Right cardiac atrium (tissue), 5 donors: ENCODE results near the gene AP5B1. TPM values are rescaled to one million over a fixed set of nuclear protein-coding genes. Genes with fewer than 3 reads are reported as not detected.

Source experiments
- ATAC-seq, 2 donors: fragments of 200-7000 bp; cut with Tn5 transposase; one replicate each; pipeline versions ENCODE4 v1.8.0 to v1.9.1; 2020; ENCODE audit warnings: moderate library complexity in 2 of 2, mild to moderate bottlenecking in 1 of 2
- DNase-seq, 3 donors: peaks; one replicate each; pipeline ENCODE4 v3.0.0-alpha.2; 2020
- H3K27ac ChIP-seq: one replicate; pipeline ENCODE4 v1.5.1; 2013; ENCODE audit warnings: mild to moderate bottlenecking, low read length, control low read depth, moderate library complexity
- H3K27me3 ChIP-seq: one replicate; pipeline ENCODE4 v1.6.1; 2013; ENCODE audit not compliant: control insufficient read depth, insufficient read depth
- H3K4me1 ChIP-seq: one replicate; pipeline ENCODE4 v1.6.1; 2013; ENCODE audit warnings: low read length; ENCODE audit not compliant: control insufficient read depth, insufficient read depth
- H3K4me3 ChIP-seq: one replicate; pipeline ENCODE4 v1.5.1; 2013; ENCODE audit warnings: low read length, control low read depth
- H3K9me3 ChIP-seq: one replicate; pipeline ENCODE4 v1.6.1; 2013; ENCODE audit warnings: low read length; ENCODE audit not compliant: control insufficient read depth
- WGBS: extraction: QIAGEN DNeasy Blood & Tissue Kit; methylation state at CpG from one replicate; pipeline ENCODE4 v1.1.7; 2013; 5-methylcytosine and 5-hydroxymethylcytosine counted together
- intact Hi-C, 4 donors: fragments of 100-400 bp; cut with DNase I; formaldehyde crosslinking; loops; one replicate each; pipeline versions ENCODE4 v1.11.0 to v1.14.0; 2022 to 2023
- polyA plus RNA-seq: library from polyadenylated mRNA; stranded (reverse); fragments of 200-250 nt; gene quantifications from one replicate; pipeline ENCODE4 v1.2.3, GENCODE V29; 2013
- total RNA-seq, 4 donors: library from RNA; stranded (reverse); fragmentation: NEBNext Ultra II Directional; extraction: Animal tissue kit (Norgen Biotek cat#: 25700); gene quantifications; one replicate each; pipeline ENCODE4 v1.2.1, GENCODE V29; 2021
- donor health status: healthy with polysubstance abuse.
- donor health status: DM: no; HTN: yes; CAD: no.
- donor health status: DM: no; HTN: no; CAD: no.
- donor health status: DM: no; HTN: yes; CAD: no; lungs with severe emphysema.
- donor health status: DM: yes; HTN: yes; CAD: no.

AP5B1 gene
- total and polyA plus RNA-seq, 5 donors: 6.6 to 14.1 (median 9.0) TPM

DNA sequence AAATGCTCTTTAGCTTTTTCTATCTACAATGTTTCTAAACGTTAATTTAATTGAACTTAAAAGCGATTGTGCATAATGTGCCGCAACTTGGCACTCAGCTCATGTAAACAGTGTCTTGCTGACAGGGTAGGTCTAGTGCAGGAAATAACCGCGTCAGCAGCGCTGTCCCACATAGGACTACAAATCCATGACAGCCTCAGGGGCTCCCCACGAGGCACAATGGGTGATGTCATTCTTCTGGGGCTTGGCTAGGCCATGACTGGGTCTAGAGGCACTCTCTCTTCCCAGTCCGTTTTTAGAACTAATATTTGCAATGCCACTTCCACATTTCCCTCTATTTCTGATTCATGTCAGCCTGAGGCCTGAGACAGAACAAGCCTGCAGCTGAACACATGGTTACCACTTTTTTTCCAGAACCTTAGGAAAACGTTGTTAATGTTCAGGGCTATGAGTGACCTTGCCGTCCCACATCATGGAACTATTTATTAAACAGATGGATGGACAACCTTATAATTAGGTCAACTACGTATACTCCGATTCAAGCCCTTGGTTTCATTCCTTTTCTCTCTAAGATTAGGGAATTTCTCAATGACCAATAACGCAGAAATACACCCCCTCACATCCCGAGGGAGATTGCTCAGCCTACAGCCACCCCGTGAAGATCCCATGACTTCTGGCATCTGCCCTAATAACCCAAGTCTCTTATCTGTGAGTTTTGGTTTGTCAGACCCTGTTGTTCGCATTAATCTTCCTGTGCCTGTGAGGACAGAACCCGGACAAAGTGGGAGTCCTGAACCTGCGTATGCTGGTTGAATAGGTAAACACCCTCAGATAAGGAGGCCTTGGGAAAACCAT is 33.6 kb upstream of the AP5B1 start:
- intact Hi-C loops: loop anchor here in 2 of 4 donors (10.0 kb wide), 2 partner anchors 100 to 180 kb away; partner anchors contain the start of genes KAT5 (in 1 of the 2) and SIPA1 (in 1 of the 2)
- 55% methylated on average over 18 of the region's 18 CpGs for WGBS
- H3K27ac ChIP-seq: no peak overlapping the region
- ATAC-seq: no peak
- no peak for DNase-seq
- no peaks in the 10 kb centered on the region for H3K9me3 ChIP-seq
- no peaks in the 10 kb centered on the region for H3K4me1 ChIP-seq
- H3K27me3 ChIP-seq: no peaks in the 10 kb centered on the region
- H3K4me3 ChIP-seq: no peak overlapping the region

DNA sequence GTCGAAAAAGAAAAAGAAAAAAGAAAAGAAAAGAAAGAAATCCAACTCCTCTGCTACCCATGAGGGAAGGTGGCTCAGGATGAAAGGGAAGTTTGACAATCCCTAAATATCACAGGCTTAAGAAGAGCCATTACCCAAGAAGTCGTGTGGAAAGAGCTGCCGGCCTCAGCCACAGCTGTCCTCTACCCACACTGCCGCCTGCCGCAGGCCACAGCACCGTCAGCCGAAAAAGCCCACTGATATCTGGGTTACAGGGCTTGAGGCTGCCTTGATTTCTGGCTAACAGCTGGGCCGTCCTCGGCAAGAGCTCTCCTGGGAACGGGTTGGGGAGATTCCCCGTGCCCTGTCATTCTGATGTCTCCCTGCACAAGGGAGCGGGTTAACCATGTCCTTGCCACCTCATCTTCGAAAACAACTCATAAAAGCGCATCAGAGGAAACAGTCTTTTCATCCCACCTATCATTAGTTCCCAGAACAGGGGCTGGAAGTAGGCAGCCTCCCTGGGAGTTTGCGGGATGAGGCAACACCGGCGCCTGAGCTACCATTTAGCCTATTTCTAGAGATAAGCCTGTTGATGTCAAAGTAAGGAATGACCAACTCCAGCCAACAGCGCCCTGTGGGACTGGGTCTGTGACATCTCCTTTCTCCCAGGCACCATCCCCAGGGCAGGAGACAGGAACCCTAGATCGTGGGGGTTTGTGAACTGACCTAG is 31.1 kb upstream of the AP5B1 start:
- ATAC-seq (peak in 1 of 2 donors; percentile 22), DNase-seq (no peak)
- intact Hi-C loops: loop anchor here in 2 of 4 donors (10.0 kb wide), 2 partner anchors 97 to 177 kb away; partner anchors contain the start of genes KAT5 (in 1 of the 2) and SIPA1 (in 1 of the 2)
- no peaks in the 10 kb centered on the region for H3K9me3 ChIP-seq
- no peaks in the 10 kb centered on the region for H3K27me3 ChIP-seq
- no peak overlapping the region for H3K4me3 ChIP-seq
- whole genome bisulfite sequencing: 49% methylated on average over 19 of the region's 19 CpGs
- H3K27ac ChIP-seq: no peak overlapping the region
- no peaks in the 10 kb centered on the region for H3K4me1 ChIP-seq

DNA sequence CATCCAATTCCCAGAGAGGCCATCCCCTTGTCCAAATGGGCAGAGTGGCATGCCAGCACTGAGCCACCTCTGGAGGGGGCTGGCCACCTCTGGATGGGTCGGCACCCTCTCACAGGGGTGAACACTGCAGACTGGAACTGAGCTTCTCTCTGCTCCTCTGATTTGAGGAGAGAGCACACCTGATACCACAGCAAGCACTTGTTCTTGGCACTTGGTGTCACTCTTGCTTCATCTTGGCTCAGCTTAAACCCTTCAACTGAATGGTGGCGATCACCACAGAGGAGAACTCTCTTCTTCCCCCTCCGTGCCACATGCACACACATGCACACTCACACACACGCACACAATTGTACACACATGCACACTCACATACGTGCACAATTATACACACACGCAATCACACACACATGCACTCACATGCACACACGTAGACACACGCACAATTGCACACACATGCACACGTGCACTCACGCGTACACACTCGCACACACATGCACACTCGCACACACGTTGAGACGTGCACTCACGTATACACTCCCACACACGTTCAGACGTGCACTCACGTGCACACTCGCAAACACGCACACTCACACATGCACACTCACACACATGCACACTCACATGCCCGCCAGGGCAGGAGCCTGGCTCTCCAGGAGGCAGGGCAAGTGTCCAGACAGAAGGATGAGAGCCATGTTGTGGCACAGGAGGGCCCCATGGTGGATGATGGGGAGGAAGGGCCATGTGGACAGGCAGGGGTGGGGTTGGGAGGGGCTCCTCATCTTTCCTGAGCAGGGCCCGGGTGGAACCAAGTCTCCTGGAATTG is 29.5 kb upstream of the AP5B1 start:
- DNase-seq (no peak), ATAC-seq (no peak)
- Histone ChIP-seq H3K9me3 (no peaks in the 10 kb centered on the region), H3K4me3 (no peak overlapping the region), H3K27me3 (no peaks in the 10 kb centered on the region), H3K4me1 (no peaks in the 10 kb centered on the region), H3K27ac (no peak overlapping the region)
- intact Hi-C loops: loop anchor here in 2 of 4 donors (10.0 kb wide), 2 partner anchors 95 to 175 kb away; partner anchors contain the start of genes KAT5 (in 1 of the 2) and SIPA1 (in 1 of the 2)
- WGBS: 83% methylated on average over 23 of the region's 23 CpGs

DNA sequence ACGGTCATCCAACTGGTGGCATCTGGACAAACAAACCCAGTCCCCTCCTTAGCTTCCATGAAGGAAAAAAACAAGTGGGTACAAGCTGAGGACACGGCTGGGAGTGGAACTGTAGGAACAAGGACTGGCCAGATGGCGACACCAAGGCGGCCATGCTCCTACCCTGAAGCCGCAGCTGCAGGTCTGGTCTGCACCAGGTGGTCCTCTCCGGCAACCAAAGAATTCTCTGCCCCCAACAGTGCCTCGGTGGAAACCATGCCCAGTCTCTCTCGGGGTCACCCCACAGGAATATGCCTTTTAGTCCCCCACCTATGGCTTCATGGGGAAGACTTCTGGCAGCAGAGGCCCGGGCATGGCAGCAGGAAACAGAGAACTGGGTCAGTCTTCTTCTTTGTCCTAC is 28.7 kb upstream of the AP5B1 start:
- intact Hi-C loops: no loop called here
- H3K9me3 ChIP-seq: no peaks in the 10 kb centered on the region
- no peak overlapping the region for H3K4me3 ChIP-seq
- no peaks in the 10 kb centered on the region for H3K4me1 ChIP-seq
- H3K27ac ChIP-seq: no peak overlapping the region
- no peak for ATAC-seq
- WGBS: 79% methylated on average over 9 of the region's 9 CpGs
- no peaks in the 10 kb centered on the region for H3K27me3 ChIP-seq
- no peak for DNase-seq

DNA sequence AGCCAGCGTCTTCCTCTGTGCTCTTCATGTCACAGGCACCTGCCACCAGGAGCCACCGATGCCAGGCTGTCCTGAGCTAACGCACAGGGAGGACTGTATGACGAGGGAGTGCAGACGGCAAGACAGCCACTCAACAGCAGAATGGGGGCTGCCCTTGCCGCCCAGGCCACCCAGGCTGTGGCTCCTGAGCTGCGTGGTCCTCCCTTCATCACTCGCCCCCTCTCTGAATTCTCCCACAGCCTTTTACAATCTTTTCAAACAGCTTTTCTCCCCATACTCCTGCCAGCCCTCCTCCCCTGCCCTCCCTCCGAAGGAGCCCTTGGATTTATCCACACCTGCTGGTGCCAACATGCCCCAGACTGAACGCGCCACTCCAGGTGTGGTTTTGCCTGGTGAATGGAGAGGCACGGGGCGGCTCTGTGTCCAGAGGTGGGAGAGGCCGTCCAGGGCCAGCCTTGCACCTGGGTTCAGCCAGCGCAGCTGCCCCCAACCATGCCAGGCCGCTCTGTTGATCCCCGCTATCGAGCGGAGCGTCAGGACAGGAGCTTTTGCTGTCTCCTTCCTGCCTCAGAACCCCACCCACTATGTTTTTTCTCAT is 28.1 kb upstream of the AP5B1 start:
- DNase-seq (no peak), ATAC-seq (peak; percentile 17 to 42)
- intact Hi-C loops: no loop called here
- H3K4me3 ChIP-seq: no peak overlapping the region
- 77% methylated on average over 20 of the region's 20 CpGs for WGBS
- H3K4me1 ChIP-seq: no peaks in the 10 kb centered on the region
- no peaks in the 10 kb centered on the region for H3K27me3 ChIP-seq
- H3K27ac ChIP-seq: no peak overlapping the region
- H3K9me3 ChIP-seq: no peaks in the 10 kb centered on the region

DNA sequence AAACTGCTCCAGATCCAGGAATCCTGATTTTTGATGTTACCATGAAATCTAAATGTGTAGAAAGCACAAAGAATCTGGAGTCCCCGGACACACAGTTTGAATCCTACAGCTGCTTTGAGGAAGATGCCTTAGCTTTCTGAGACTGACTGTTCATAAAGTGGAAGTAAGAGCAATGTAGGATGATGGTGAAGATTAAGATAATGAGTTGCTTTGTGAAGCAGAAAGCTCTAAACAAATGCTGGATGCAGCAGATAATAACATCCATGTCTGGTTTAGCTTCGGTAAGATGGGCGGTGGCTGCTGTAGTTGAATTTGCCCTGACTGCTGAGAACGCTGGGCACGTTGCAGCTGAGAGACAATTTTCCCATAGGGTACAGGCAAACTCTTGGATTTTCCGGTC is 26.2 kb upstream of the AP5B1 start:
- no peak overlapping the region for H3K27ac ChIP-seq
- WGBS: 62% methylated on average over 6 of the region's 6 CpGs
- no peaks in the 10 kb centered on the region for H3K27me3 ChIP-seq
- H3K4me3 ChIP-seq: no peak overlapping the region
- H3K9me3 ChIP-seq: no peaks in the 10 kb centered on the region
- intact Hi-C loops: no loop called here
- no peaks in the 10 kb centered on the region for H3K4me1 ChIP-seq
- ATAC-seq: no peak
- DNase-seq: no peak

DNA sequence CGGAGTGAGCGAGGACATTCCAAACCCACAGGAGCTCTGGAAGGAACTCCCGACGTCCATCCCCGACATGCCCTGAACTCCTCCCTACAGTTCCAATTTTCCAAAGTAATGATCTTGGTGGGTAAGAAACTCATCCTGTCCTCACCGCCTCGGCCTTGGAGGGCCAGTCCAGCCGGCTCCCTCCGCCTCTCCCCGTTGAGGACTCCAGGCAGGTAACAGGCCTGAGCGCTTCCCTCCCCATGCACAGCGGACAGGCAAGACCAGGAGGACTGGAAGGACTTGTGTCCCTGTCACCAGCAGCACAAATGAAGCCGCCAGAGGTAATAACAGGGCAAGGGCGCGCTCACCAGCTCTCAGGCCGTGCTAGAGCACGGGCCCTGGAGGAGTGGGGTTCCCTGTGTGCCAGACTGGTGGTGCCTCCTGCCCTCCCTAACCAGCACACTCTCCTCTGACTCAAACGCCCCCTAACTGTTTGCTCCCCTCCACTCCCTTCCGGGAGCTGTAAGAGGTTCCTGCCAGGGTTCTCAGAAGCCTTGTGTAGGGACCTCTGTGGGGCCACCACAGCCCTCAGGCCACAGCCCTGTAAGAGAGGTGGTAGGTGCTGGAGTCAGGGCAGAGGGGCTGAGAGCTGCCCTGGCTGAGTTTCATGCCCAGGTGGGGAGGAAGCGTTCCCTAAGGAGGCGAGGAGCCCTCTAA is 23.2 kb upstream of the AP5B1 start:
- 57% methylated on average over 21 of the region's 21 CpGs for WGBS

DNA sequence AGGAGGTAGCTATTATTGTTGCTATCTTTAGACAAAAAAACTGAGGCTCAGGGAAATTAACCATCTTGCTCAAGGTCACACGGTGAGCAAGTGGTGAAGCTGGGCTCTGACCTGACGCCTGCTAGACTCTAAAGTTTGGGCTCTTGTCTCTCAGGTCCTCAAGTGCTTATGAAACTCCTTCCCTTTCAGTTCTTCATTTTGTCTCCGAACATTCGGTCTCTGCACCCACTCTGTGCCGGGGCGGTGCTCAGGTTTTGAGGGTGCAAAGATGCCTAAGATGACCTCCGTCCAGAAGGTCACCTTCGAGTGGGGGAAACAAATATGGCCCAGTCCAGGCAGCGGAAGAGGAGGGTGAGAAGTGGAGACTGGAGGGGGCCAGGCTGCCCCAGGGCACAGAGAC is 22.1 kb upstream of the AP5B1 start:
- ATAC-seq (no peak), DNase-seq (no peak)
- H3K9me3 ChIP-seq: no peaks in the 10 kb centered on the region
- H3K4me3 ChIP-seq: no peak overlapping the region
- H3K4me1 ChIP-seq: no peaks in the 10 kb centered on the region
- 82% methylated on average over 9 of the region's 9 CpGs for WGBS
- no peak overlapping the region for H3K27ac ChIP-seq
- no peaks in the 10 kb centered on the region for H3K27me3 ChIP-seq
- intact Hi-C loops: no loop called here

More for the DNA sequence above, 23.2 kb upstream of the AP5B1 start:
- ATAC-seq (no peak), DNase-seq (no peak)
- no peaks in the 10 kb centered on the region for H3K27me3 ChIP-seq
- H3K27ac ChIP-seq: no peak overlapping the region
- H3K4me1 ChIP-seq: no peaks in the 10 kb centered on the region
- H3K4me3 ChIP-seq: no peak overlapping the region
- intact Hi-C loops: no loop called here
- H3K9me3 ChIP-seq: no peaks in the 10 kb centered on the region

DNA sequence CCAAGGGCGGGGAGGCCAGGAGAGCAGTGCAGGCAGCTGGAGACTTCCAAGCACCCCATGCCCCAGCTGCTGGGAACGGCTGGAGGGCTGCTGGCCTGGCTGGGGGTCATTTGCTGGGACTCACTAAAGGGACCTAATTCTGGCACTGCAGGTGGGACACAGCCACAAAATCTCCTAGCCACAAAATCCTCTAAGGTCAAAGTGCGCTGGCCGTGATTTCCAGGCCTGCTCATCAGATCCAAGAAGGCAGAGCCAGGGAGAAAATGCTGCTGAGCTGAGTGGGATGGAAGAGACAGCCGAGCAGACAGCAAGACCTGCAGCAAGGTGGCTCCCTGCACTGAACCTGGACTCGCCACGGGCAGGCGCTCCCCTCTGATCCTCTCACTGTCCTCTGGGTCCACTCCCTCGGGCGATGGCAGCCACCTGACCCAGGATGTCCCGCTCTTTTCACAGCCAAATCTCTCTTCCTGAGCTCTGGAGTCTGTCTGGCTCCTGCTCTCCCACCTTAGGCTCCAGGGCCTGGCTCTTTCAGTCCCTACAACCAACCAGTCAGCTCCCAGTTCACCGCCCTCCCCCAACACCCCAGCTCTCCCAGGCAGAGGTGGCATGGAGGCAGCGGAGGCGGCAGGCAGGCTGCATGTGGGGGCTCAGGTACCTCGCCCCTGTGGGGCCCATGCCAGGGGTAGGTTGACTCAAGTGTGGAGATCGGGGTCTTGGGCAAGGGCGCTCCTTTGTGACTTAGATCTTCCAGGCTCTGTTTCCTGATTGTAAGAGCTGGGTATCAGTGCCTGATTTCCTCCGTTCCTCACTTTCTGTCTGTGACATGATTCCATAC is 20.6 kb upstream of the AP5B1 start:
- H3K4me1 ChIP-seq: no peaks in the 10 kb centered on the region
- 73% methylated on average over 18 of the region's 18 CpGs for WGBS
- no peak for ATAC-seq
- no peaks in the 10 kb centered on the region for H3K27me3 ChIP-seq
- H3K9me3 ChIP-seq: no peaks in the 10 kb centered on the region
- H3K4me3 ChIP-seq: no peak overlapping the region
- peak in 1 of 3 donors; percentile 8 for DNase-seq
- intact Hi-C loops: no loop called here
- H3K27ac ChIP-seq: no peak overlapping the region
